OCI-M2 (cell line): ENCODE measurements around the gene TSKU.
"Not testable (repeated sequence)": the region's sequence is repeated elsewhere in the genome, so short reads cannot be mapped to it uniquely, and the experiment has no call there.

Source experiments
- DNase-seq: peaks from one replicate; lab custom pipeline; 2025; ENCODE audit not compliant: unreplicated experiment; lab: John Stamatoyannopoulos, UW

Gene TSKU

GRCh38 chr11:76787911-76788596, 4.9 kb downstream of the TSKU start:
- no peak for DNase-seq

DNA sequence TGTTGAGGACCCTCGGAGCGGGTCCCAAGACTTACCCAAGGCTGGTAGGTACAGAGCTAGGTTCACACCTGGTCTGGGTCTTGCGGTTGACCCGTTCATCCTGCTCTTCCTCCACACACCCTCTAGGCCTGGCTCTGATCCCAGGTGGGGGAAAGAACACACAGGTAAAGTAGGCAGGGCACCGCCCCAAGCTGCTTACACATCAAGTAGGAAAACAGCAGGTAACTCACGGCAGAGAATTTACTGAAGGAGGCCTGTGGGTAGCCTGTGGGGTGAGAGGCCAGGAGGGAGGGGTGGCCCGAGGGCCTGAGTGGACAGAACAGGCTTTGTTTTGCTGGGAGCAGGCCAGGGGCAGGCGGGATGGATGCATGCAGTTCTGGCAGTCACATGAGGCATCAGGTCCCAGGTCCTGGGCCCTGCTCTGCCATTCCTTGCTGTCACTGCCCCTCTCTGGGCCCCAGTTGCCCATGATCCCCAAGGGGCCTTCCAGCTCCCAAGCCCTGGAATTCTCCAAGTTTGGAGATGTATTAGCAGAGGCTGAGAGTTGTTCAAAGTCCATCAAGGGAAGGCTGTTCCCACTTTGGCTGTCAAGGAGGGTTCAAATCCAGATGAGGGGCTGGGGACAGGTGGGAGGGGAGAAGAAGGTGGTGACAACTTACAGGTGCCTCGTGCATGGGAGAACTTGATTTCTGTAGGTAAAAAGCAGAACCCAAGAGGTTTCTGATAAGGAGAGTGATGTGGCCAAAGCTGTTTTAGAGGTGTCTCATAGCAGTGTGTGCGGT, 5.7 kb downstream of the TSKU start:
- DNase-seq: no peak

GRCh38 chr11:76789443-76789719, 6.2 kb downstream of the TSKU start:
- no peak for DNase-seq

DNA sequence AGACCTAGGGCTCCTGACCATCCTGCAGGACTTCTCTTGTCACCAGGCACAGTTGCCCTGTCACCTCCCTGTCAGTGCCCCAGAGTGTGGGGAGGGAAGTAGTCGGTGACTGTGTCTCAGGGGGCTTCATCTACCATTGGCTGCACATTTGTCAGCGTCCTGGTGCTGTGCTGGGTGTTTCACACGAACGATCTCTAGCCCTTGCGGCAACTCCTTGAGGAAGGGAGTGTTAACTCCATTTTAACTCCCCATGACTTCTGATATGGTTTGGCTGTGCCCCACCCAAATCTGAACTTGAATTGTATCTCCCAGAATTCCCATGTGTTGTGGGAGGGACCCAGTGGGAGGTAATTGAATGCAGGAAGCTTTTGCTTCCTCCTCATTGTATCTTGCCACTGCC, 7.1 kb downstream of the TSKU start:
- DNase-seq: no peak

GRCh38 chr11:76791002-76791770, 8.0 kb downstream of the TSKU start:
- not testable (repeated sequence) for DNase-seq

- no peak for DNase-seq
Measured at GRCh38 chr11:76791861-76792260, 8.7 kb downstream of the TSKU start.

DNA sequence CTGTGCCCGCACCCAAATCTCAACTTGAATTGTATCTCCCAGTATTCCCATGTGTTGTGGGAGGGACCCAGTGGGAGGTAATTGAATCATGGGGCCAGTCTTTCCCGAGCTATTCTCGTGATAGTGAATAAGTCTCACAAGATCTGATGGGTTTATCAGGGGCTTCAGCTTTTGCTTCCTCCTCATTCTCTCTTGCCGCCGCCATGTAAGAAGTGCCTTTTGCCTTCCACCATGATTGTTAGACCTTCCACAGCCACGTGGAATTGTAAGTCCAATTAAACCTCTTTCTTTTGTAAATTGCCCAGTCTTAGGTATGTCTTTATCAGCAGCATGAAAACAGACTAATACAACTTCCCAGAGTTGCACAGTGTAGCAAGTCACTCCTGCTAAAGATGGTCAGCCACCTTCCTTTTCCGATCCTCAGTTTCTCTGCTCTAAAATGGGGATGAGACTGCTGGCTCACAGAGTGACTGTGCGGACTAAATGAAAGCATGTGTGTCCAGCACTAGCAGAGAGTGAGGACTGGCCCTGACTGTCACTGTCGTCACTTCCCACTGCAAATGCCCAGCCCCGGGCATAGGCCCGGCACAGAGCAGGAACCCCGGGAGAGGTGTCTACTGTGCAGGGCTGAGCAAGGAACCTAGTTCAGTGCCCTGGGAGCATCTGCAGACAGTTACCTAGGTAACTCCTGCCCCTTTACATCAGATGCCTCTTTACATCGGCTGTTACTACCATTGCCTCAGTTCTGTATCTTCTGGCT, 9.5 kb downstream of the TSKU start:
- no peak for DNase-seq

DNA sequence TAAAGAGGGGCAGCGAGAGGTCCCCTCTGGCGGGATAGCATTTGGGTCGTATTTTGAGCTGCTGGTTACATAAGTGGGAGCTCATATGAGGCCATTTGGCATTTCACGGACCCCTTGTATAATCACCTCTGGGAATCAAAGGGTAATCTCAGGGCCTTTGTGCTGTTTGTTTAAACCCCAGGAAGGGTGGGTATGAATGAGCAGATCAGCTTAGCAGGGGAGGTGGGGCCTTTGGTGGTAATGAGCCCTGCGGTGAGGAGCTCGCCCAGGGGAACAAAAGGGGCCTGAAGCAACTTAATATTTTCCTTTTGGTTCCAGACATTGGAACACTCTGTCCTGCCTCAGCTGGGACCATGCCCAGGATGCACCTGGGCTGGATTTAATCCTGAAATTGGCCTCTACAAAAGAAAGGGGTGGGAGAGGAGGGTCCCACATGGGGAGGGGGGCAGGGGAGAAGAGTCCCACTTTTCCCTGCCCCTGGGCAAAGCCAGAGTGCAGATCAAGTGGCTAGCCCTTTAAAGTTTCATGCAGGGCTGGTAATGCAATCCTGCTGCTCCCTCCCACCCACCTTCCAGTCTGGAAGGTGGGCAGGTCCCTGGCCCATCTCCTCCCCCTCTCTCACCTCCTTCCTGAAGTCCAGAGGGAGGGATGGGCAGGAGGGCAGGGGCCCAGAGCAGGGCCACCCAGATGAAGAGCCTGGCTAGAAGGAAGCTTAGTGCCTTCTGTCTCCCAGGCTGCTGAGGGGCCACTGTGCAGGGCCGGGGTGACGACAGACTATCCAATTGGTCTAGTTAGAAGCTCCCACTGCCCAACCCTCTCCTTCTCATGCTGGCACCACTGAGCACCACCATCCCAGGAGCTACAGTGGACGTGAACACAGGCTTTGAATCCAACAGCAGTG, 10.5 kb downstream of the TSKU start:
- DNase-seq: no peak

DNA sequence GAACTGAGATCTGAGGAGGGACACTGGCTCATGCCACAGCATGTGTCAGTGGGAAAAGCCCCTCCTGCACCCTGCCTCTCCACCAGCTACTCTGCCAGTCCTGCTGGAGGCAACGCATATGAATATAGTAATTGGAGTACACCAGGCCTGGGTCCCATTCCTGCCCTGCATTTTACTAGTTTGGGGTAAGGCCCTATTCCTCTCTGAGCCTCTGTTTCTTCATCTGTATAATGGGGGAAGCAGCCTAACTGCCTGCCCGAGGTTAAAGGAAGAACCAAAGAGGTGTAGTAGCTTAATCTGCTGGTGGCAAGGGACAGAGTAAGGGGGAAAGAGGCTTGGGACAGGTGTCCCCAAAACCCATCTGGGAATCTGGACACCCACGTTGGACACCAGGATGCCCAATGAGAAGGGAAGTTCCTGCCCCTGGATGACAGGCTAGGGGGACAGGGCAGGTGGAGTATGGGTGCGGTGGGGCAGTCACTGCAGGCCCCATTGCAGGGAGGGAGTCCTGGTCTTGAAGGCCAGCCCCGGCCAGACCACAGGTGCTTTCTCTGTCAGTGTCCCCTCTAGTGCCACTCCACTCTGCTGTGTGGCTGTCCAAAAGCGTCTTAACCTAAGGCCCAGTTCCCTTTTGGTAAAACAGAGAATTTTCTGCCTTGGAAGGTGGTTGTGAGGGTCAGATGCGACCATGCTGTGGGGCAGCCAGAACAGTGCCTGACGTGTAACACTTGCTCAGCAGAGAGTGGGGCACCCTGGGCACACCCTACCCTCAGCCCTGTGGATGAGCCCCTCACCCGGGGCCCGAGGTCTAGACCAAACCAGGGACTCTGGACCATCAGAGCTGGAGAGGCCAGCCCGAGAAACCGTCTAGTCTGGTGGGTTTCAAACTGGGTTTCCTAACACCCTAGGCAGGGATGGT, 11.5 kb downstream of the TSKU start:
- no peak for DNase-seq

- no peak for DNase-seq
Measured at GRCh38 chr11:76795290-76795935, 12.3 kb downstream of the TSKU start.

- no peak for DNase-seq
Measured at GRCh38 chr11:76795936-76796441, 12.8 kb downstream of the TSKU start.

DNA sequence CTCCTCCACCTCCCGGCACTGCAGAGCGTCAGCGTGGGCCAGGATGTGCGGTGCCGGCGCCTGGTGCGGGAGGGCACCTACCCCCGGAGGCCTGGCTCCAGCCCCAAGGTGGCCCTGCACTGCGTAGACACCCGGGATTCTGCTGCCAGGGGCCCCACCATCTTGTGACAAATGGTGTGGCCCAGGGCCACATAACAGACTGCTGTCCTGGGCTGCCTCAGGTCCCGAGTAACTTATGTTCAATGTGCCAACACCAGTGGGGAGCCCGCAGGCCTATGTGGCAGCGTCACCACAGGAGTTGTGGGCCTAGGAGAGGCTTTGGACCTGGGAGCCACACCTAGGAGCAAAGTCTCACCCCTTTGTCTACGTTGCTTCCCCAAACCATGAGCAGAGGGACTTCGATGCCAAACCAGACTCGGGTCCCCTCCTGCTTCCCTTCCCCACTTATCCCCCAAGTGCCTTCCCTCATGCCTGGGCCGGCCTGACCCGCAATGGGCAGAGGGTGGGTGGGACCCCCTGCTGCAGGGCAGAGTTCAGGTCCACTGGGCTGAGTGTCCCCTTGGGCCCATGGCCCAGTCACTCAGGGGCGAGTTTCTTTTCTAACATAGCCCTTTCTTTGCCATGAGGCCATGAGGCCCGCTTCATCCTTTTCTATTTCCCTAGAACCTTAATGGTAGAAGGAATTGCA, 13.5 kb downstream of the TSKU start:
- no peak for DNase-seq

DNA sequence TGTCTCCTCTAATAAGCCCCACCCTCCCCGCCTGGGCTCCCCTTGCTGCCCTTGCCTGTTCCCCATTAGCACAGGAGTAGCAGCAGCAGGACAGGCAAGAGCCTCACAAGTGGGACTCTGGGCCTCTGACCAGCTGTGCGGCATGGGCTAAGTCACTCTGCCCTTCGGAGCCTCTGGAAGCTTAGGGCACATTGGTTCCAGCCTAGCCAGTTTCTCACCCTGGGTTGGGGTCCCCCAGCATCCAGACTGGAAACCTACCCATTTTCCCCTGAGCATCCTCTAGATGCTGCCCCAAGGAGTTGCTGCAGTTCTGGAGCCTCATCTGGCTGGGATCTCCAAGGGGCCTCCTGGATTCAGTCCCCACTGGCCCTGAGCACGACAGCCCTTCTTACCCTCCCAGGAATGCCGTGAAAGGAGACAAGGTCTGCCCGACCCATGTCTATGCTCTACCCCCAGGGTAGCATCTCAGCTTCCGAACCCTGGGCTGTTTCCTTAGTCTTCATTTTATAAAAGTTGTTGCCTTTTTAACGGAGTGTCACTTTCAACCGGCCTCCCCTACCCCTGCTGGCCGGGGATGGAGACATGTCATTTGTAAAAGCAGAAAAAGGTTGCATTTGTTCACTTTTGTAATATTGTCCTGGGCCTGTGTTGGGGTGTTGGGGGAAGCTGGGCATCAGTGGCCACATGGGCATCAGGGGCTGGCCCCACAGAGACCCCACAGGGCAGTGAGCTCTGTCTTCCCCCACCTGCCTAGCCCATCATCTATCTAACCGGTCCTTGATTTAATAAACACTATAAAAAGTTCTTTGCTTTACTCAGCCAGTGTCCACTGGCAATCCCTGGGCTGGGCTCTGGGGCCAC, 14.4 kb downstream of the TSKU start:
- DNase-seq: no peak

DNA sequence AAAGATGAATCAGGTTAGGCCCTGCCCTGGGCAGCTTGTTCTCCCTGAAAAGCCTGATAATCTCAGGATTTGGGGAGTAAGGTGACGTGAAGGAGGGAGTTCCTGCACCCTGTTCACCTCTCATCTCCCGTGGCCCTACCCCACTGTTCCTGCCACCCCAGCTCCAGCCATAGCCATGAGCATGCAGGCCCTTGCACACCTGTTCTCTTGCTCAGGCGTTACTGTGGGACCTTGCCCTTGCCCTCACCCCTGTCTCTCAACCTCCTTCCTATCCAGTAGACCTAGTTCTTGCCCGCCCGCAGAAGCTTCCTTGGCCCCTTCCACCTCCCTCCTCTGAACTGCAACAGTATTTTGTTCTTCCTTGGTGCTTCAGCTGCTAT, 15.0 kb downstream of the TSKU start:
- no peak for DNase-seq

GRCh38 chr11:76798671-76799065, 15.5 kb downstream of the TSKU start:
- no peak for DNase-seq

DNA sequence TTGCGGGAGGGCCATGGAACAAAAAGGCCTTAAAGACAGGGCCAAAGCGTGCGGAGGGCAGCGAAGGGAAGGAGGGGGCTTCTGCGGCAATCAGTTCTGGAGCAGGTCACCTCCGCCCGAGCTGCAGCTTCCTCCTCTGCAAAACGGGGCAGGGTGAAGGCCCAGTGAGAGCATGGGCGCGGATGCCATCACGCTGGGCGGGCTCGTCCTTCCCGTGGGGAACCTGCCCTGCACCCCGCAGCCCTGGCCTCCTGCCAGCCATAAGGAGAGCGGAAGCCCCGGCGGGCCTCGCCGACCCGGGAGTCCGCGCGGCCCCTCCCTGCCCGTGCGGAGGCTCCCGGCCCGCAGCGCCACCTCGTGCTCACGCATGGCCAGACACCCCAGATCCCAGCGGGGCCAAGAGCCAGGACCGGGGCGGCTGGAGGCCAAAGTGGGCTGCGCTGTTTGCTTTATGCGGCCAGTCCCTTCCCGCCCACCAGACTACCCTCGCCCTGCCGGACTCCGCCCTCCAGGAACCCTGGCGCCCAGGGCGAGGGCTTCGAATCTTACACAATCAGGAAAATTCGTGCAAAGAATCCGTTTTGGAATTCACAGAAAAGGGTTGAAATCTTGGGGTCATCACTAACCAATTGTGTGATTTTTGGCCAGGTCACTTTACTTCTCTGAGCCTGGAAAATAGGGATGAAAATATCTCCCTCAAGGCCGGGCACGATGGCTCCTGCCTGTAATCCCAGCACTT, 16.1 kb downstream of the TSKU start:
- DNase-seq: no peak
